Posterior vena cava (tissue), 2 donors: ENCODE results near the gene FCHSD1. TPM values are rescaled to one million over a fixed set of nuclear protein-coding genes. Genes with fewer than 3 reads are reported as not detected.
A peak's percentile ranks its signal among the peaks of the same experiment; 100 is the strongest.

Source experiments
- DNase-seq: peaks from one replicate; pipeline ENCODE4 v3.0.0-alpha.2; 2020; ENCODE audit warnings: low spot score
- intact Hi-C, 2 donors: fragments of 100-400 bp; cut with DNase I; formaldehyde crosslinking; loops; one replicate each; pipeline versions ENCODE4 v1.14.1 to v1.14.2; 2022 to 2023
- total RNA-seq, 2 donors: library from RNA; stranded (reverse); fragmentation: NEBNext Ultra II Directional; extraction: Animal tissue kit (Norgen Biotek cat#: 25700); gene quantifications; one replicate each; pipeline ENCODE4 v1.2.1, GENCODE V29; 2021
- donor health status: DM: yes; HTN: yes; CAD: no.
- donor health status: DM: yes; HTN: yes; CAD: no.

FCHSD1 gene
- total RNA-seq, 2 donors from 2014 or later = 11.6 to 13.6 TPM

GRCh38 chr5:141677415-141677814, 26.2 kb upstream of the FCHSD1 start:
- no peak for DNase-seq
- intact Hi-C loops = no loop called here

DNA sequence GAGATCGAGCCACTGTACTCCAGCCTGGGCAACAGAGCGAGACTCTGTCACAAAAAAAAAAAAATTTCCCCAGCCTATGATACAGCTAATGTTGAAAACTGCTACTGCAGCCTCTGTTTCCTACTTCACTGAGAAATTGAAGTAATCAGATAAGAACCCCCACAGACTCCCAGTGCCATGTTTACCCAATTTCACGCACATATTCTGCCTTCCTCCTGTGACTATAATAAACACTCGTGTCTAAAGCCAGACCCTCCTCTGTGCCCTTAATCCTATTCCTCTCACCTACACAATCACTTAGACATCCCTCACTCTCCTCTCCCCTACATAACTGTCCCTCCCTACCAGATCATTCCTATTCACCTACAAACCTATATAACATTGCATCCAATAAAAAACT, 24.5 kb upstream of the FCHSD1 start:
- DNase-seq = no peak
- intact Hi-C loops = no loop called here

DNA sequence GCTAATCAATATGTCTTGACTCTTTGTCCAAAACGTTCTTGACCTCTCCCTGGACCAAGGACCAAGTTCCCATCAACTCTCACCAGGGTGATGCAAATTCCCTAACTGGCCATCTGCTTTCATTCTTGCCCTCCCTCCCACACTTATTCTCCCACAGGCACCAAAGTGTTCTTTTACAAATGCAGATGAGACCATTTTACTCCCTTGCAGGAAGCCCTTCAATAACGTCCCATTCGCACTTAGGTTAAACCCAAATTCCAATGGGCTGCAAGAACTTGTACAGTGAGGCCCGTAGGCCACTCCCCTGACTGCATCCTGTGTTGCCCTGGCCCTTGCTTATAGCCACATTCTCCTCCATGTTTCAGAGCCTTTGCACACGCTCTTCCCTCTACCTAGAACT, 23.5 kb upstream of the FCHSD1 start:
- intact Hi-C loops = no loop called here
- DNase-seq = peak; percentile 30

GRCh38 chr5:141672841-141673813, 21.9 kb upstream of the FCHSD1 start:
- DNase-seq = peak; percentile 62
- intact Hi-C loops = no loop called here

- DNase-seq = peak; percentile 50
- intact Hi-C loops = no loop called here
These were observed 21.0 kb upstream of the FCHSD1 start for GRCh38 chr5:141672071-141672840.

GRCh38 chr5:141669520-141669919, 18.3 kb upstream of the FCHSD1 start:
- intact Hi-C loops = no loop called here
- peak; percentile 42 for DNase-seq

DNA sequence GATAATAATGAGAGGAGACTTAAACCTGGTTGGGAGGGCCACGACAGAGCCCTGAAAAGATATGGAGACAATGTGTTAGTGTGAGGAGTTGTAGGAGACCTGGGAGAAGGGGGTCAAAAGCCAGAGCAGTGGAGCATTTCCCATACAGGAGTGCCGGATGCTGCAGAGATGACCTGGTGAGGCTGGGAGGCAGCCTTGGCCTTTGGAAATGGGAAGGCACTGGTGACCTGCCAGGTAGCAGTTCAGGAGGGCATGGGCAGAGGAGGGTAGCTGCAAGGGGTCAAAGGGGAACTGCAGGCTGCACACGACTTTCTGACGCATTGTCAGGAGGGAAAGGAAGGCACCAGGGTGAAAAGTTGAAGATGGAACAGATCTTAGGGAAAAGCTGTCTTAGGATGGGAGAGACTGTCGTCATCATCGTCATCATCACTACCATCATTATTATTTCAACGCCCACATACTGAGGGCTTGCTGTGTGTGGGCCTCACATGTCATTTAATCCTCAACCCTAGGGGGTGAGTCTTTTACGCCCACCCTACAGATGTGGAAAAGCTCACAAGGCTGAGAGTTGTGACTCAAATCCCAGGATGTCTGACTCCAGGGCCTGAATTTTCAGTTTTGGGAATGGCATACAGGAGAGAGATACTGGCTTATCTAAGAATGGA, 17.5 kb upstream of the FCHSD1 start:
- DNase-seq = peak; percentile 64
- intact Hi-C loops = no loop called here

DNA sequence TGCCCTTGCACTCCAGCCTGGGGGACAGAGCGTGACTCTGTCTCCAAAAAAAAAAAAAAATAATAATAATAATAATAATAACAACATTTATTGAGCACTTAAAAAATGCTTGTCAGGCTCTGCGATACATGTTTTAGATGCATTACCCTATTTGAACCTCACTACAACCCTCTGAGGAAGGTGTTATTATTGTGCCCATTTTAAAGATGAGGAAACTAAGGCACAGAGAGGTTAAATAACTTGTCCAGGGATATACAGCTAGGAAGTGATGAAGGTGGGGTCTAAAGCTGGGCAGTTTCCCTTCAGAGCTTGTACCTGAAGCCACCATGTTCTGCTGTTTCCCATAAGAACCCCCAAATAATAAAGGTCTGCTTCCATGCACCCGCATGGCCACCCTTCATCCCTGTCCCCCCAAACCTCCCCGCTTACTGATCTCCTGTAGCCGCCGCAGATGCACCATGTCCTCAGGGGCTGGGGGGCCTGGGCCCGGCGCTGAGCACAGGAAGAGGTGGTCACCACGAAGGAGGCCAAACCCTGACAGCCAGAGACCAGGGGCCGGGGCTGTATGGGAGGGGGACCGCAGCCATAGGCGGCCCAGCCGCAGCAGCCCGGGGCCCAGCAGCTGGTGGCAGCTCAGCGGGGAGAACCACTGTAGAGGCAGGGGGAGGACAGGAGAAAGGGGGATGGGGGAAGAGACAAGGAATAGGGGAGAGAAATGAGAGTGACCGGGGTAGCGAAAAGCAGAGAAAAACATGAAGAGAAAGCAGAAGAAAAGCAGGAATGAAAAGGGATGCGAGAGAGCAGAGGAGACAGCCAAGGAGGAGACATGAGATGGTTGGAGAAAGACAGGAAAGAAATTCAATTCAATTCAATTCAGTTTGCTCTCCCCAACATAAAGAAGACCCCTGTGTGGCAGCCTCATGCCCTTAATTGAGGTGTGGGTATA, 15.1 kb upstream of the FCHSD1 start:
- intact Hi-C loops = no loop called here
- DNase-seq = peak; percentile 63

- DNase-seq = peak; percentile 94
- intact Hi-C loops = no loop called here
These were observed 13.7 kb upstream of the FCHSD1 start for GRCh38 chr5:141664733-141665461.

- intact Hi-C loops = no loop called here
- DNase-seq = no peak
These were observed 12.3 kb upstream of the FCHSD1 start for GRCh38 chr5:141663506-141663905.

GRCh38 chr5:141662028-141662427, 10.8 kb upstream of the FCHSD1 start:
- DNase-seq = no peak
- intact Hi-C loops = no loop called here

- intact Hi-C loops = no loop called here
- DNase-seq = no peak
These were observed 6.8 kb upstream of the FCHSD1 start for GRCh38 chr5:141657937-141658545.

- no peak for DNase-seq
- intact Hi-C loops = no loop called here
These were observed 6.2 kb upstream of the FCHSD1 start for GRCh38 chr5:141657404-141657803.

- no peak for DNase-seq
- intact Hi-C loops = no loop called here
These were observed 5.2 kb upstream of the FCHSD1 start for GRCh38 chr5:141656396-141656795.

GRCh38 chr5:141655020-141655419, 3.8 kb upstream of the FCHSD1 start:
- intact Hi-C loops = no loop called here
- DNase-seq = no peak

DNA sequence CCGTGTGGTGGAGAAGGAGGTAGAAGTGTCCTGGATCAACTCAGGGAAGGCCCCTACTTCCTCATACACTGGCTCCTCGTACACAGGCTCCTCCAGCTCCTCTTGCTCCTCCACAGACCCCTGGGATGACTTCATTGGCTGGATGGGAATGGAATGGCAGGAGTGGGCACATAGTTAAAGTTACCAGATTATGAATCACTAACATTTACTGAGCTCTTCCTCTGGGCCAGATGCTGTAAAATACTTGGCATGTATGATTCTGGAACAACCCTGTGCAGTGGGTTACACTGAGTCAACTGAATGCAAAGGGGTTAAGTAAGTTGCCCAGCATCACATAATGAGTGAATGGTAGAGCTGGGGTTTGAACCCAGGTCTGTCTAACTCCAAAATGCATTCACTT, 3.1 kb upstream of the FCHSD1 start:
- intact Hi-C loops = no loop called here
- no peak for DNase-seq

- DNase-seq = no peak
- intact Hi-C loops = no loop called here
These were observed 499 bp upstream of the FCHSD1 start for GRCh38 chr5:141651728-141652105.

- intact Hi-C loops = loop anchor here in 1 of 2 donors (5.0 kb wide), 1 partner anchor 668 kb away; no protein-coding TSS in a partner anchor
- no peak for DNase-seq
These were observed 1.2 kb downstream of the FCHSD1 start for GRCh38 chr5:141649972-141650371.
